Renal cortical epithelial cell (primary cell): ENCODE measurements around the gene KCNV2. TPM values are rescaled to one million over a fixed set of nuclear protein-coding genes. Genes with fewer than 3 reads are reported as not detected.
A peak's percentile ranks its signal among the peaks of the same experiment; 100 is the strongest.

Experiments
- DNase-seq: peaks from one replicate; pipeline ENCODE4 v3.0.0-alpha.2; 2011; ENCODE audit warnings: low read depth
- total RNA-seq: library from RNA; depleted of rRNA; stranded (reverse); fragments of >200 nt; gene quantifications from 2 replicates; pipeline ENCODE4 v1.2.3, GENCODE V29; 2014

The KCNV2 gene
- total RNA-seq, 1 donor from 2014 or later: not detected

DNA sequence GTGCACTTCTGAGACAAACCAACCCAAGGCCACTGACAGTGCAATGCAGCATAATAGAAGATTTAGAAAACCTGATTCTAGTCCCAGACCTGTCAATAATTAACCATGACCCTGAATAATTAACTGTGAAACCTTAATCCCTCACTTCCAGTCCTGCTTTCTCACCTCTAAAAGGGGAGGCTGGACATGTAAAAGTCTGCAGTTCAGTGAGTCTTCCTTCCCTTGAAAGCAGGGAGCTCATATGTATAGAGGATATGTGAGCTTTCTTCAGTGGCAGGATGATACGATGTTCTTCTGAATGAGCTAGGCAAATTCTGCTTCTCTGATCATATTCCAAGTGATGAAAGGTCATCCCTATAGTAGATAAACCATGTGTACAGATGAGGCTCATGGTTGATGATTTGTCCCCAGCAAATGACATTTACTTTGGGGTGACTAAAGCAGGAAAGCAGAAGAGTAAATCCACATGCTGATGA lies 2.9 kb downstream of the KCNV2 start:
- peak; percentile 80 for DNase-seq

DNA sequence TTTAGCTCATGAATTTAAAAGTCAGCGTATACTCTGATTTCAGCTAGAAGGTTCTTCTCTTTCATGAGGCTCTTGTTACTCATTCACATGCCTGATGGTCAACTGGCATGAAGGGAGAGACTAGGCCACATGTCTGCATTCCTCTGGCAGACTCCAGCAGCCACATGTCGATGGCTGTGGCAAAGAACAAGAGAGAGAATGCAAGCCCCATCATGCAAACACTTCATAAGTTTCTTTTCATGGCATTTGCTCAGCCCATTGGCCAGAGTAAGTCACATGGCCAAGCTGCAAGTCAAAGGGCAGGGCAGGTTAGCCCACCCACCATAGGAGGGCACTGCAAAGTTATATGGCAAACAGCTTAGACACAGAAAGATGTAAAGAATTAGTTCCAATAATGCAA lies 5.4 kb downstream of the KCNV2 start:
- DNase-seq: peak; percentile 96

DNA sequence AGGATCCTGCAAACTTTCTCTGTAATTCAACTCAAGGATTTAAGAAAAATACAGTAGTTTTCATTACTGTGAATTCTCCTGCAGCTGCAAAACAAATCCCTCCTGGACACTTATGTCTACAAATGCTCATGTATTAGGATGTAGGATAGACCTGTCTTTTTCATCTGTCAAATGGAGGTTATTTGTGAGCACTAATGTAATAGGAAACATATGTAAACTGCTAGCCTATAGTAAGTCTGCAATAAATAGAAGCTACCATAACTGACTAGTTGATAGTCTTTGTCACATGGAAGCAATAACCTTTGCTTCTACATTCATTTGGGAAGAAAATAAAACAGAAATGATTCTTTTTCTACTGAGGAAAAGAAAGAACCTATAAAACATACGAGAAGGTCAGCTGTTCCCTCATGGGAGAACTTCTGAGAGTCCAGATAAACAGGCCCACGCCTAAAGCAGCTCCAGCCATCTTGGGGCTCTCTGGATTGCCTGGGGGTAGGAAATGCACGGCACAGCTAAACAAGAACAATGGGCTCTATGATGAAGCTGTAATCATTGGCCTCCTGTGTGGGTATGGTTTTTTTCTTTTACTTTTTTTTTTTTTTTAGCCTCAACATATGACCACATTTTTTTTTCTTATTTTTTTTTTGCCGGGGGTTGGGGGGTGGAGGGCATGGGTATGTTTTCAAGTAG lies 6.2 kb downstream of the KCNV2 start:
- DNase-seq: peak; percentile 35

DNA sequence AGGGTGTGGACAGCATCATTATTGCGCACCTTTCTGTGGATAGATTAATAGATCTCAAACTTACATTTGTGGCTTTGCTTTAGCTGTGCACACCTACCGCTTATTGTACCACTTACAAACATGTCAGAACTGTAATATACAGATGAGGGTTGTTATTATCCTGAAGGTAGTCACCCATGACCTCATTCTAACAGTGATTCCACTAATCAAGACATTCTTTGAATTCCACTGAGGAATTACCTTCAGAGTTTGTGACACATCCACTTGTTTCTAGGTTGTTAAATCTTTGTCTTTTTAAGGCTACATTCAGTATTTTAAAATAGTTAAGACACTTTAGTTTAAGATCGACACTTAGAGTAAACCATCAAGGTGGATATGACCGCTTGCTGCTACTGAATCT lies 7.8 kb downstream of the KCNV2 start:
- peak; percentile 92 for DNase-seq

DNA sequence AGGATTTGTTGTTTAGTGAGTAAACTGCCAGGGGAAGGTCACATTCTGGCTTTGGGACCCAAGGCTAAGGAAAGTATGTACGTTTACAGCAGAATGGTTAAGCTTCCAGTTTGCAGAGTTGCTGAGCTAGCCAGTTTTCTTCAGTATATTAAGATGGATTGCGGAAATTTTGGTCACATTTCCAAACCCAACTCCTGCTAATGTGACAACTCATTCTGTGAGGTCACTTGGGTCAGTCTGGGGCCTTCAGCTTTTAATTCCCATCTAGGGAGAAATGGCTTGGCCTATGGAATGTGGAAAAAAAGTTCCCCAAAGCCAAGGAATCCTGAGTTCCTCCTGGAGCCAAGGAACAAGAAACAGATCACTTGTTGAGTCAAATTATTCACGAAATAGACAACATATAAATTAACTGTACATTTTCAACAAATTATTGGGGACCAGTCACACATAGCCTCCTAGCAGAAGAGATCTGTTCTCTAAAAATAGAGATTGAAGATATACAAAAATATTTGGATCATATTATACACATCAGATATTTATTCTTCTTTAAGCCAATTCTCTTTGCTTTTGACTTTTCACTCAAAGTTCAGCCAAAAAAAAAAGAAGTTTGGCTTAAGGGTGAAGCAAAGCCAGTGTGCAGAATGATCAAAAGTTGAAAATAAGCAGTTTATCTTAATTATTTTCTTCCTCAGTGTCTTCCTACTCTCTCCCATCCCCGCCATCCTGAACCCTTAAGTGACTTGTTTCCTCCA lies 8.8 kb downstream of the KCNV2 start:
- no peak for DNase-seq

DNA sequence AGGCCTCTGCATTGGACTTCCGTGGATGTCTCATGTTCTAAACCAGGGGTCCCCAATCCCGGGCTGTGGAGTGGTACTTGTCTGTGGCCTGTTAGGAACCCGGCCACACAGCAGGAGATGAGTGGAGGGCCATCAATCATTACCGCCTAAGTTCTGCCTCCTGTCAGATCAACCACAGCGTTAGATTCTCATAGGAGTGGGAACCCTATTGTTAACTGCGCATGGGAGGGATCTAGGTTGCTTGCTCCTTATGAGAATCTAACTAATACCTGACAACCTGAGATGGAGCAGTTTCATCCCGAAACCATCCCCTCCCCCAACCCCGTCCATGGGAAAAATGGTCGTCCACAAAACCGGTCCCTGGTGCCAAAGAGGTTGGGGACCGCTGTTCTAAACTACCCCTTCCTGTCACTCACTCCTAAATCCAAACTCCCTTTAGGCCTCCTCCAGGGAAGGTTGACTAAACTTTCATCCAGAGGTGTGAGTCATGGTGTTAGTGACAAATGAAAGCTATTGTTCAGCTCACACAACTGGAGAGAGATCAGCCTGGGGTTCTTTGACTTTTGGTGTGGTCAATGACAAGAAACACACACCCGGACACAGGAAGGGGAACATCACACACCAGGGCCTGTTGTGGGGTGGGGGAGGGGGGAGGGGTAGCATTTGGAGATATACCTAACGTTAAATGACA lies 9.5 kb downstream of the KCNV2 start:
- peak; percentile 82 for DNase-seq

DNA sequence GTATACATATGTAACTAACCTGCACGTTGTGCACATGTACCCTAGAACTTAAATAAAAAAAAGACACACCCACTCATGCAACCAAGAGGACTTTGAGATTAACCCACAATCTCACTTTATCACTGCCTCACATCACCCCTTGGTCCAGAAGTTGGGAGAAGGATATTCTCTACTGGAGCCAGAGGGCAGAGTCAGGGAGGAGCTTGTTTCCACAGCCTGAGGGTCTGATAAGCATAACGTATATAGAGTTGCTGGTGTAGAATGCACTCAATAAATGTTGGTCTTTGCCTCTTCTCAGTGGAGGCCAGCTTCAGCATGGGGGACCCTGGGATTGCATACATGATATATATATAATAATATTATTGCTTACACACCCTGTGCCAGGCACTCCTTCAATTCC lies 10.1 kb downstream of the KCNV2 start:
- DNase-seq: no peak

DNA sequence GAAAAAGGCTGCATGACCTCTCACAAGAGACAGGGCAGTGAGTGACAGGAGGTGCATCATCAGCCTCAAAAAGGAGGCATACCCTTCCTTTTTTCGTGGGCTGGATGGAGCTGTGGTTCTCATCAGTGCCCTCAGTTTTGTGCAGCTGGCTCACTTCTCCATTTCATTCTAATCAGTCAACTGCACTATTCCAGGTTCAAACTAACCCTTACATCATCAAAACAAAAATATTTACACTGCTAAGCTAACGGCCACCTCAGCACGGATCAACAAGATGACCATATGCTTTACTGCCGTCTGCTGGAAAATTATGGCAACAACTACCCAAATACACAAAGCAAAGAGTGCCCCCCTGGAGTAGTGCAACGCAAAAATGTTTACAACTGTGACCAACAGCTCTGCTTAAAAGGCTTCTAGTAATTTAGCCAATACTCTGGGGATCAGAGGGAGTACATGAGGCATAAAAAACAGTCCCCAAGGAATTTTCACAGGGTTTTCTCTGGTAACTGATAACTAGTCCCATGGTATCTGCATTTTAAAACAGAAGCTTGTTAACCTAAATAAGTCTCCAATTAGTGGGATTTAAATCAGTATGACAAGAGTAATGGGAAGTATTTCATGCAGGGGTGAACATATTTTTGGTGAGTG lies 10.8 kb downstream of the KCNV2 start:
- DNase-seq: peak; percentile 84

DNA sequence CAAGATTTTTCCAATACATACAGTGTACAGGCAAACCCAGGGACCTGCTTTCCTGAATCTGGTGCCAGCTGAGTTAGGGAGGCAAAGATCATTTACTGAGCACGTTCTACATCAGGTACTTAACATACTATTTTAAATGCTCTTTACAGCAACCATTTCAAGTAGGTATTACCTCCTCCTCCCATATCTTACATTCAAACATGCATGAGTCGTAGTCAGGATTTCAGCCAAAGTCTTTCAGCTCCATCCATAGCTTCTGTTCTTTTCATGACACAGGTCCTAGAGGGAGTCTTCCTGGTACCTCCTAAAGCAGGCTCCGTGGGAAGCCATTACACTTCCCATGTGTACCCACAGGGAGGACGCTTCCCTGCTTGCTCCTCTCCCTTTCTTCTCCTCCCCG lies 11.7 kb downstream of the KCNV2 start:
- peak; percentile 40 for DNase-seq

DNA sequence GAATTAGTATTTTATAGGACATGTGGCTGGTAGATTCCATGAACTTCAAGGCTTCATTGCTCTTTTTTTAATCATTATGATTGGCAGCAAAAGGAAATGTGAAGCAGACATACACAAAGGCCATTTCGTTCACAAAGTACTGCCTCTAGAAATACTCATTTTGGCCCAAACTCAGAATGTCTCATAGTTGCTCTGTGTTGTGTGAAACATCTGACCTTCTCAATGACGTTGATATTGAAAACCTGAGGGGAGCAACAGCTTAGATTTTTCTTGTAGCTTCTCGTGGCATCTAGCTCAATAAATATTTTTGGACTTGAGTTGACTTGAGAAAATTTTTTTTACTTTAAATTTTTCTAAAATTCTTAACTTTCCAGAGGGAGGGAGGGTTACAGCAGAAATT lies 12.4 kb downstream of the KCNV2 start:
- no peak for DNase-seq

DNA sequence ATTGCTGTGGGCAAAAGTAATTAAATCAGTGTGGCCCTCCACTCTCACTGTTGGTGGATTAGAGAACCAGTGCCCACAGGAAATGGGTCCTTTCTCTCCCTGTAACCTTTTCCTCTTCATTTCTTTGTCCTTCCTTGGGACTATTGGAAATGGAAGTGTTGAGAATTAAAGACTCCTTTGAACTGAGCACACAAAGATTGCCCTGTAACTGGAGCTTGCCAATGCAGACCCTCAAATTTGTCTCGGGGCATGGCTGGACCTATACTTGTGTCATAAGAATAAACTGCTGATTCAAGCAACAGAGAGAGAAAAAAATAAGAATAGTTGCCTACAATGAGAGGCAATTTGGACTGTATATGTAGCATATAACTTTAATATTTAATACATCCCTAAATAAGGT lies 13.7 kb downstream of the KCNV2 start:
- no peak for DNase-seq

DNA sequence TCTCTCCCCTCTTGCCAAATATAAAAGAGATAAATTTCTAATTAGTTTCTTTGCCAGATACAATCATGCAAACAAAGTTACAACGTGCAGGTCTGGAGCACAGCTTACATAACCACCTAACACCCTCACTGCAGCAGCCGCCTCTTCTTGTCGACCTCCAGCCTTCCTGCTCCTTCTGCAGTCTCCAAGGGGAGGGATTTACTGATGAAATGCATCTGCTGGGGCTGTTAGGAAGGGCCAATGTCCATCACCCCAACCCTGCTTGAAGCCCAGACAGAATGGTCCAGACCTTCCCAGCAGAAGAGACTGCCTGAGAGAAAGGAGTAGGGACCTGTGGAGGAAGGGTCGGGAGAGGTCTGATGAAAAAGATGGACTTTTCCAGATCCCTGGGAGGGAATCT lies 15.2 kb downstream of the KCNV2 start:
- DNase-seq: no peak

DNA sequence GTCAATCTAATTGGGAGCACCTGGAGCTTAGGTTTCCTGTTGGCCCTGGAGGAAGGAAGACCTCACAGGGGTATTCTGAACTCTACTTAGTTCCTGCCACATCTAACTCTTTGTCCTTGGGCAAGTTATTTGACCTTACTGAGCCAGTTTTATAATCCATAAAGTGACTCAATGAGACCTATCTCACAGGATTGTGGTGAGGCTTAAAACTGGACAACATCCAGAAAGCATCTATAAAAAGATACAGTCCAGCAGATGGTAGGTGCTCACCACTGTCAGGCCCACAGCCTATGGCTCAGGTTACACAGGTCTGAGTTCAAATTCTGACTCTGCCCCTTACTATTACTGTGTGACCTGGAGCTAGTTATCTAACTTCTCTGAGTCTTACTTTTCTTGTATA lies 23.3 kb downstream of the KCNV2 start:
- DNase-seq: no peak

DNA sequence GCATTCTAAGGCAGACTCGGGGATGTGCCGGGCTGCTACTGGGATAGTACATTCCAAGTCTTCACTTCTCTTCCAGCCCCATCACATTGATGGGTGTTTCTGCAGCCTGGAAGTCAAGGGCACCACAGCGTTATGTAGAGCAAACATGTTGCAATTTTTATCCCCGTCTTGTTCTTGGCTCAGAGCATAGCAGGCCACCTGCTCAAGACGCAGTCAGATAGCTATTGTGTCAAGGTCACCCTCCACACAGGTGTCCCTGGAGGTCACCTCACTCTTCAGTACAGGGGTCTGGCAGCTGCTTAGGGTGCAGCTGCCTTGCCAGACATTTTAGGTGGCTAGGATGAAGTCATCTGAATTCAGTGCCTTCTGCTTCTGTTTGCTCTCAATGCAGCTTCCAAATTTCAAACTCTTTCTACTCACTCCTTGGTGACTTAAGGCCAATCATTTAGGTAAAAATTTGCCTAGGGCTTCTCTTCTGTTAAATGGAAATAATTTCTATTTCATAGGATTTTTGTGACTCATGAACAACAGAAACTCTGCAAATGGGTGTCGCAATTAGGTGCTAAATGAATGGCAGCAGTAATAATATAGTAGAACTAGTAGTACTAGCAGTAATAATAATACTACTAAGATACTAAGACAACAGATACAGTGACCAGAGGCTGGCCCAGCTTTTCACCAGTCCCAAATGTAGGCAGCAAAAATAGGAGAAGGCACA lies 24.3 kb downstream of the KCNV2 start:
- no peak for DNase-seq

DNA sequence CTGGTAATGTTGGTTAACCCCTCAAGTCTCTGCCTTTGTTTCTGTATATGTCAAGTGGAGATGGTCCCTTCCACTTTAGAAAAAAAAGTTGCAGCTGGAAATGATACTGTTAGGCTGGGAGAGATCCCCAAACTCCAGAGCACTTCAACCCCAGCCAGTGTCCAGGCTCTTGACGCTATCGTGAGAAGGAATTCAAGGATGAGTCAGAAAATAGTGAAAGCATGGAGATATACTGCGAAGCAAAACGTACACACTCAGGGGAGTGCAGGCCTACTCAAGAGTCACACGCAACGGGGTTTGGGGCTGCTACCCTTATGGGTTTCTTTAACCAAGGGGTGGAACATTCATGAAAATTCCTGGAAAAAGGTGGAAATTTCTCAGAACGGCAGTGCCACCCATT lies 24.9 kb downstream of the KCNV2 start:
- no peak for DNase-seq

DNA sequence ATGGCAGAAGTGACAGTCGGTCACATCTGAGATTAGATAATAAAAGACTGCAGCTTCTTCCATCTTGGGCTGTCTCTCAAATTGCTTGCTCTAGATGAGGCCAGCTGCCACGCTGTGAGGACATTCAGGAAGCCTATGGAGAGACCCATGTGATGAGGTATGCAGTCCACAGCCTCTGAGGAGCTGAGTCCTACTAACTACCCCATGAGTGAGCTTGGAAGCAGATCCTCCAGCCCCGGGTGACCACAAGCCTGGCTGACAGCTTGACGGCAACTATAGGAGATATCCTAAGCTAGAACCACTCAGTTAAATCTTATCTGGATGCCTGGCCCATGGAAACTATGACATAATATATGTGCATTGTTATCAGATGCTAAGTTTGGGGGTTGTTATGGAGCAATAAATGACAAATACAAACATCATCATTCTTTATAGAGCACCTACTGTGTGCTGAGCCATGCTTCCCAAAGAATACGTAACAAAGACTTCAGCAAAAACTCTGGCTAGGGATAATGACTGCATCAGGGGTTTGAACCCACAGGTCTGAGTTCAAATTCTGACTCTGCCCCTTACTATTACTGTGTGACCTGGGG lies 26.7 kb downstream of the KCNV2 start:
- no peak for DNase-seq

DNA sequence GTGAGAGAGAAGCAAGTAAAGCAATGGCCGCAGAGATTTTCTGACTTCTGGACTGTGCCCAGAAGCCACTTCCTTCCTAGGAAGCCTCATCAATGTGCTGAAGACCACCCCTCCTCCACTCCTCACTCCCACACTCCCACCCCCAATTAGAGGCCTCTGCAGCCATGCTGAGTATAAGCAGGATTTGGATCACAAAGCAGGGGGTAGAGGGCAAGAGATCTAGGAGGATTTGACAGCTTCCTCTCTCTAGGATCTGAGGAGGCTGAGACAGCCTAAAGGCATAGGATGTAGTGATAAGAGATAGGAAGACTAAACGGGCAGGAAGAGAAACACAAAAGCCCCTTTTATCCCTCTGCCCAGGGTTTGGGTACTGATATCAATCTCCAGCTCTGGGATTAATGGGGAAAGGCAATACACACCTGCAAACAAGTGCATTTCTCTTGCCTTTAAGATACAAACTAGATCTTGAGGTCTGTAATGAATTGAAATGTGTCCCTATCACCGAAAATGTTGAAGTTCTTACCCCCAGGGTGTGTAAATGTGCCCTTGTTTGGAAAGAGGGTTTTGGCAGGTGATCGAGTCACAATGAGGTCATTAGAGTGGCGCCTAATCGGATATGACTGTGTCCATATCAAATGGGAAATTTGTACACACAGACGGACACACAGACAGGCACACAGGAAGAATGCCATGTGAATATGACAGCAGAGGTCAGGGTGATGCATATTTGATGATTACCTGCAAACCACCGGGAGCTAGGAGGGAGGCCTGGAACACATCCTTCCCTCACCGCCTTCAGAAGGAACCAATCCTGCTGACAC lies 28.5 kb downstream of the KCNV2 start:
- no peak for DNase-seq

DNA sequence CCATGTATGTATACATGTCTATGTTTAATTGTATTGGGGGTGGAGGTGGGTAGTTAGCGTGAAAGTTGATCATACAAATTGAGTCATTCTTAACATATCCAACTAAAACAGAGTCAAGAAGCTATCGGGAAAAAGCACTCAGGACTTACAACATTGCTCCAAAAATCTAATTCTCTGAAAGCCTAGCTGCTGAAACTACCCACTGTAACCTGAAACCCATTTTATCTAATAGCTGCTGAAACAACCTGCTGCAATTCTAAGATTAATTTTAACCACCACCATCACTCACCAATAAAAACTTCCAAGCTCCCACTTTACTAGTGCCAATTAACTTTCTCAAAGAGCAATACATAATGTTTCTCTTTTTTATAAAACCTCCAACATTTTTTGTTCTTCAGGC lies 32.2 kb downstream of the KCNV2 start:
- DNase-seq: no peak

DNA sequence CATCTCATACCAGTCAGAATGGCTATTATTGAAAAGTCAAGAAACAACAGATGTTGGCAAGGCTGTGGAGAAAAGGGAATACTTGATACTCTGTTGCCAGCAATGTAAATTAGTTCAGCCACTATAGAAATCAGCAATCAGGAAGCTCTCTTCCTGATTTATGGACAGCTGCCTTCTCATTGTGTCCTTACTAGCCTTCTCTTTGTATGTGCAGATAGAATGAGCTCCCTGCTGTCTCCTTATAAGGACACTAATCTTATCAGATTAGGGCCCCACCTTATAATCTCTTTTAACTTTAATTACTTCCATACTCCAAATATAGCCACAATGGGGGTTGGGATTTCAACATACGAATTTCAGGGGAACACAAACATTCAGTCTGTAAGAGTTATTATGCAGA lies 38.0 kb downstream of the KCNV2 start:
- no peak for DNase-seq

DNA sequence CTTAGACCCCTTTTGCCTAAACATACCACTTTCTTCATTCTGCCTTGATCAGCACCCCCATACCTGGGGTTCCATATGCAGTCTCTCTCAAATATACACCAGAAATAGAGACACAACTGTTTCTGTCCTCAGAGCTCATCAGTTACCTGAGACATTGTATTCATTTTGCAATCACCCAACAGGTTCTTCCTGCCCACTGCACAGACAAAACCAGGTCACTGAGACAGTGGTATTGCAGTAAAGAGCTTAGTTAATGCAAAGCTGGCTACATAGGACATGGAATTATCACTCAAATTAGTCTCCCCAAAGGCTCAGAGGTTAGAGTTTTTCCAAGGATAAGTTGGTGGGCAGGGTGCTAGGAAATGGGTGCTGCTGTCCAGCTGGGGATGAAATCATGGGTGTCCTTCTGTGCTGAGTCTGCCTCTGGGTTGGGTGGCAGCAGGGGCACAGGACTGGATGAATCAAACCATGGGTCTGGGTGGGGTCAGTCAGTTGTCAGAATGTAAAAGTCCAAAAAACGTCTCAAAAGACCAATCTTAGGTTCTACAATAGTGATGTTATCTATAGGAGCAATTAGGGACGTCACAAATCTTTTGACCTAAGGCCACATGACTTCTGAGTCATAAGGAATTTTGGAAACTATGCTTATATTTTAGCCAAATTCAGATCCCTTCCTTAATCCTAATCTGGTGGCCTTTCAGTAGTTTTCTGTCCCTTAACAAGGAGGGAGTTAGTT lies 41.0 kb downstream of the KCNV2 start:
- DNase-seq: no peak
